HG02763 (cell line): ENCODE results near the gene MAP2K2.

ENCODE experiments used
- ATAC-seq: cut with Tn5 transposase; IDR thresholded peaks from one replicate; pipeline ENCODE4 v1.9.1; 2021; ENCODE audit warnings: mild to moderate bottlenecking, moderate library complexity; ENCODE audit not compliant: unreplicated experiment

MAP2K2 gene

DNA sequence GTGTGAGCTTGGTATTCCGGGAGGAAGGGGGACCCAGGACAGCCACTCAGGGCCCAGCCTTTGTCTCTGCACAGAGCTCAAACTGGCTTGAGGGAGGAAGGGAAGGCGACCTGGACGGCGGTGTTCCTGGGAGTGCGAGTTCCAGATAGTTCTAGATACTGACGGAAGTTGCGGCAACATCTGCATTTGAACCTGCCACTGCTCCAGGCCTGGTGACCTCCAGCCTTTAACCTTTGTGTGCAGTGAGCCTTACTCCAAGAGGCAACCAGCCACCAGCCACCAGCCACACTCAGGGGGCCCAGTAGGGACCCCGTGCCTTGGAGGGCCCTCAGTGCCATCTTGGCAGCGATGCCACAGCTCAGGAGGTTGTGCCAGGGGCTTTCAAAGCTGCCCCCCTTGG, 41.8 kb downstream of the MAP2K2 start:
- ATAC-seq, result no peak

DNA sequence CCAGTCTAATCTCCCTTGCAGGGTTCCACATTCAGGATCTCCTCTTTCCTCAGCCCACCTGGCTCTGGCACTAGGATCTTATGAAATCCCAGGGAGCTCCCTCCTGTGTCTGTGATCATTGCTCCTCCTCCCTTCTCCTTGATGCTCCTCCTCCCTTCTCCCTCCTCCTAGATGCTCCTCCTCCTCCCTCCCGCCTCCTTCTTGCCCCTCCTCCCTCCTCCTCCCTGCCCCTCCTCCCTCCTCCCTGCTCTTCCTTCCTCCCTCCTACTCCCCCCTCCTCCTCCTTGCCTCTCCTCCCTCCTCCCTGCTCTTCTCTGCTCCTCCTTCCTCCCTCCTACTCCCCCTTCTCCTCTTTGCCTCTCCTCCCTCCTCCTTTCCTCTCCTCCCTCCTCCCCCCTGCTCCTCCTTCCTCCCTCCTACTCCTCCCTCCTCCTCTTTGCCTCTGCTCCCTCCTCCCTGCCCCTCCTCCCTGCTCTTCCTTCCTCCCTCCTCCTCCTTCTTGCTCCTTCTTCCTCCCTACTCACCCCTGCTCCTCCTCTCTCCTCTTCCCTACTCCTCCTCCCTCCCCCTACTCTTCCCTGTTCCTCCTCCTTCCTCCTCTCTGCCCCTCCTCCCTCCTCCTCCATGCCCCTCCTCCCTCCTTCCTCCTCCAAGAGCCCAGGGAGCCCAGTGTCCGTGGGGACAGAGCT, 42.3 kb downstream of the MAP2K2 start:
- no peak for ATAC-seq

DNA sequence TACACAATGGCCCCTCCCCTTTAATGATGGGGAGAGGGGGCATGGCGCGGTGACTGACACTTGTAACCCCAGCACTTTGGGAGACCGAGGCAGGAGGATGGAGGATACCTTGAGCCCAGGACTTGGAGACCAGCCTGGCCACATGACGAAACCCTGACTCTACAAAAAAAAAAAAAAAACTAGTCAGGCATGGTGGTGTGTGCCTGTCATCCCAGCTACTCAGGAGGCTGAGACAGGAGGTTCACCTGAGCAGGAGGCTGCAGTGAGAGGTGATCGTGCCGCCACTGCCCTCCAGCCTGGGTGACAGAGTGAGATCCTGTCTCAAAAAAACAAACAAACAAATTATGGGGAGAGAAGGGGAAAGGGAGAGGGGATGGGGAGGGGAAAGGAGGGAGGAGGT, 43.4 kb downstream of the MAP2K2 start:
- ATAC-seq, result no peak

DNA sequence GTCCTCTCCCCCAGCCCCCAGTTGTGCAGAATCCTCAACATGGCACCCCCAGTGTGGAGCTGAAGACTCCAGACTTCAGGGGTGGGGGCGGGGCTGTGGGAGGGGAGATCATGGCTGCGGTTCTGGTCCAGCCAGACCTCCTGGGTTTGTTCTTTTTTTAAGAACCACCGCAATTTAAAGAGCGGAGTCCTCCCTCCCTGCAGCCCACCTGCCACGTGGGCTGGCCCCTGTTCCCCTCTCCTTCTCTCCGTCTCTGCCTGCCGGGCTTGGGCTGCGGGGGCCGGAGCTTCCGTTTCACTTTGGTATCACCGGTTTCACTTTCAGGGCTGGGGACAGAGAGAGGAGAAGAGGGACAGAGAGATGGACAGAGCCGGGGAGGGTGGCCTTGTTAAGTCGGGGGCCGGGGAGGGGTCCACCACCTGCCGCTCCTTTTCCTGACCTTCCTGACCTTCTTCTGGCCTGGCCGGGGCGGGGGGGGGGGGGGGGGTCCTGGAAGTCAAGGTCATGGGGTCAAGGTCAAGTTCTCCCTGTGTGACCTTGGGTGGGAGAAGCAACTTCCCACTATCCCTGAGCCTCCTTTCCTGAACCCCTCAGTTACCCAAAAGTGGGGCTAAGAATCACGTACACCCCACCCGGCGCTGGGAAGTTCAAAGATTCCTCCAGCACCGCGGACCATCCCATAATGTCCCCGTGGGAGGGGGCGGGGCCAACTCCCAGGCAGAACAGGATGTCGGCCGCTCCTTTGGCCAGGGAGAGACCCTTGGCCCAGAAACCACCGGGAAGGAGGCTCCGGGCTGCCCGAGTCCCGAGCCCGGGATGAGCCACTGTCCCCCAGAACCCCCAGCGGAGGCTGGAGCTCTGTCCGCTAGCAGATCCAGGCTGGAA, 45.9 kb downstream of the MAP2K2 start:
- ATAC-seq, result no peak

DNA sequence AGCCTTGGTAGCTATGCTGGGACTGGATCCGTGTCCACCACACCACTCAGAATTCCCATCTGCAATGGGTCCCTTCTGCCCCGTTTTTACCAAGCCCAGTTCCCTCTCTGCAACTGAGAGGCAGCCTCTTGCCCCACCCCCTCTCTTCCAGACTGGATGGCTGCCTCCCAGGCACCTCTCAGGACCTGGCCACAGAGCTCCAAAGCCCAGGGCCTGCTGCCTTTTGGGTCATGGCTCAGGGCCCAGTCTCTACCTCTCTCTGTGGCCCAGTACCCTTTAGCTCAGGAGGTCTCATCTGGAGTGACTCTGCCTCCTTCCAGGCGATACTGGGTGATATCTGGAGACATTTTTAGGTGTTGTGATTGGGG, 46.9 kb downstream of the MAP2K2 start:
- no peak for ATAC-seq

DNA sequence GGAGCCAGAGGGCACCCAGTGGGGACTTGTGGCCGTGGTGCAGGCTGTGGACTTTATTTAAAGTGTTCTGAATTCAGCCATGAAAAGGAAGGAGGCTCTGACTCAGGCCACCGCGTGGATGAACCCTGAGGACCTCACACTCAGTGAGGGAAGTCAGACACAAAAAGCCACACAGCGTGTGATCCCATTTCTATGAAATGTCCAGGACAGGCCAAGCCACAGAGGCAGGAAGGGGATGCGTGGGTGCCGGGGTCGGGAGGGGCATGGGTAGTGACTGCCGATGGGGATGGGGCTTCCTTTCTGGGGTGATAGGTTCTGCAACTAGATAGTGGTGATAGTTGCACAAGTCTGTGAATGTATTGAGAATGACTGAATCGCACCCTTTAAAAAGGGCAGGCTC, 48.5 kb downstream of the MAP2K2 start:
- ATAC-seq, result no peak

DNA sequence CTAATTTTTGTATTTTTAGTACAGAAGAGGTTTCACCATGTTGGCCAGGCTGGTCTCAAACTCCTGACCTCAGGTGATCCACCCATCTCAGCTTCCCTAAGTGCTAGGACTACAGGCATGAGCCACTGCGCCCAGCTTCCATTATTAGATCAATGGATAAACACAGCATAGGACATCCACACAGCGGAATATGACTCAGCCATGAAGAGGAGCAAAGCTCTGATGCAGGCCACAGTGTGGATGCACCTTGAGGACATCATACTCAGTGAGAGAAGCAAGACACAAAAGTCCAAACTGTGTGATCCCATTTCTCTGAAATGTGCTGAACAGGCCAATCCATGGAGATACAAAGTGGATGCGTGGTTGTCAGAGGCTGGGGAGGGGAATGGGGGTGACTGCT, 52.3 kb downstream of the MAP2K2 start:
- ATAC-seq, result no peak

DNA sequence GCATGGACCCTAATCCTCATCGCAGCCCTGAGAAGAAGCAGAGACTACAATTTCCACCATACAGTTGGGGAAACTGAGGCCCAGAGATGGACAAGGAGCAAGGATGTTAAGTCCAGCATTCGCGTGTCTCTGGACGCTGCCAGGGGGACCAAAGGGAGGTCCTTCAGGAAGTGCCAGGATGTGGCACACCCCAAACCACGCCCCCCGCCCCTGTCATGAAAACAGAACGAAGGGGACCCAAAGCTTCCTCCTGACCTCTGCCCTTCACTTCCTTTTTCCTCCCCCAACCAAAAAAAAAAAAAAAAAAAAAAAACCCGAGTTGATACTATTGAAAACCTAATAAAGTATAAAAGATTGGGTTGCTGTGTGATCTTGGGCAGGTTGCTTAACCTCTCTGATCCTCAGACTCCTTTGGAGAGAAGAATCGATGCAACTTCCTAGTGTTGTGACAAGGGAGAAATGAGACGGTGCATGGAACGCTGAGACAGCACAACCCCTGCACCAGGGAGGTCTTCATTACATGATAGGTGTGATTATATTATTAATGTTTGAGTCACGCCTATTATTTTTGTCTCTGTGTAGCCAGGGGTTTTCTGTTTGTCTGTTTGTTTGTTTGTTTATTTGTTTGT, 54.5 kb downstream of the MAP2K2 start:
- ATAC-seq, result no peak

DNA sequence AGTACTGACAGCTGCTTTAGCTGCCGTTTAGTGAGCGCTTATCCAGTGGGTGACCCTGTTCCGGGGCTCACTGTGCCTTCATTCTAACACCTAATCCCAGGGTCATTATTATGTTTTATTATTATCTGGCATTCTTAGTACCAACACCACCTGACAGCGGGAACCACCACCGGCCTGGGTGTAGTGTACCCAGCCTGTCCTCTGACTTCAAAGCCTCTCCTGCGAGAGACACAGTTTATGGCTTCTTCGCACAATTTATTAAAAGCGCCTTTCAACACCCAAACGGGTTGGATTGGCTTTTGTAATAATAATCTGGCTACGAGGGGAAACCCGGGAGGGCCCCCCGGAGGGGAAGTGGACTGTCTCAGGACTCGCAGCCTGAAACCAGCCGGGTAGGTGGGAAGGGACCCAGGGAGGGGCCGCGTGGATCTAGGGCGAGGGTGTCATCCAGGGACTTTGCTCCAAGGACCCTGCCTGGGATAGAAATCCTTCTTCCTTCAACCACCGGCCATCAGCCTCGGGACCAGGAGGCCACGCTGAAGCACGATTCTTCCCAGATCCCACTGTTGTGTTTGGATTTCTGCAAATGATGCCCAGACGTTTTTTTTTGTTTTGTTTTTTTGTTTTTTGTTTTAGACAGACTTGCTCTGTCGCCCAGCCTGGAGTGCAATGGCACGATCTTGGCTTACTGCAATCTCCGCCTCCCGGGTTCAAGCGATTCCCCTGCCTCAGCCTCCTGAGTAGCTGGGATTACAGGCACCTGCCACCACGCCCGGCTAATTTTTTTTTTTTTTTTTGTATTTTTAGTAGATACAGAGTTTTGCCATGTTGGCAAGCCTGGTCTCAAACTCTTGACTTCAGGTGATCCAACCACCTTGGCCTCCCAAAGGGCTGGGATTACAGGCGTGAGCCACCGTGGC, 55.6 kb downstream of the MAP2K2 start:
- no peak for ATAC-seq

DNA sequence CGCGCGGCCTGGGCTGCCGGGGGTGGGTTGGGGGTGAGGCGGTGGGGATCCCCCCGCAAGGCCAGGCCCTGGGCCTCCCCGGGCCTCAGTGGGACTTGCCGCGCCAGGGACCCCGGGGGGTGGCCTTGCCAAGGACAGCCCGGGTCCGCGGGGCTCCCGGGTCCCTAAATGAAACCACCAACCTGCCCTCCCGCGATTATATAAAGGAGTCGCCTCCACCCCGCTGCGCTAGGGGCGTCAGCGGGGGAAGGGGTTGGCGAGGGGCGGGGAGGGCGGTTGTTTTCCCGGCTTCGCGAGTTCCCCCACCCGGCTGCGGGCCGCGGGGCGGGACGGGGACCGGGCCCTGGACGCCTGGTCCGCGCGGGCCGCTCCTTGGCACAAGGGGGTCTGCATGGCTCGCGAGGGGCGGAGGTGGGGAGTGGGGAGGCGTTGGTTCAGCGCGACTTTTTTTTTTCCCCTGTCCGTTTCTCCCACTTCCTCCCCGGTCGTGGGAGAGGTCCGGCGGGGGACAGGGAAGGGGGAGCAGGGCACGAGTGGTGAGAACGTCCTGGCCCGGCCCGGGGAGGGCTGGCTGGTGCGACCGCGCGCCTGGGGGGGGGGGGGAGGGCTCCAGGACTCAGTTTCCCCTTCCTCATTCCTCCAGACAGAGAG, 56.4 kb downstream of the MAP2K2 start:
- ATAC-seq, result no peak

DNA sequence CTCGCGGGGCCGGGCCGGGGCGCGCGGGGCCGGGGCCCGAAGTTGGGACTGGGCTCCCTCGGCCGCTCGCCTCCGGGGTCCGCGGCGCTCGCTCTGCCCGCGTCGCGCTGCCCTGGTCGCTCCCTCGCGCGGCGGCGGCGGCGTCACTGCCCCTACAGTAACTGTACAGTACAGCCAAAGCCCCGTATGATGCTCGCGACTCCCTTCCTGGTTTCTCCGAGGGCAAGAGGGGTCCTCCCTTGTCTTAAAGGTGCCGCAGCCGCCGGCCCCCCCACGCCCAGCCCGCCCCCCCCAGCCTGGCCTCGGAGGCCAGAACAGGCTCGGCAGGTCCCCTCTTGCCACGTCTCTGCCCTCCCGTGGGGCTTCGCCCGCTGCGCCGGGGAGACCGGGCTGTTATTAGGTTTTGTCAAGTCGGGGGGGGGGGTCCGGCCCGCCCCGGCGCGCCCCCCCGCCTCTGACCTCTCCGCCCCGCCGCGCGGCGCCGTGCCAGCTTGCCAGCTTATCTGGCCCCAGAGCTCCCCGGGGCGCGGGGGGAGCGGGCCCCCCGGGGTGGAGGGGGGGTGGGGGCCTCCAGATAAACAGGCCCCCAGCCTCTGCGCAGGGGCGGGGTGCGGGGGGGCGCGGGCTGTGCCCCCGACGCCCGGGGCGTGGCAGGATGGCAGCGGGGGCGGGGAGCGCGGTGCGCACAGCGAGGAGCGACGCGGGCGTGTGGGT, 57.1 kb downstream of the MAP2K2 start, which contains the start of gene ZBTB7A:
TSS of gene ZBTB7A (minus strand) at position 218 of the 714 bp plus-strand sequence. CDS start 11,667 bp downstream, outside the sequence.
- no peak for ATAC-seq

DNA sequence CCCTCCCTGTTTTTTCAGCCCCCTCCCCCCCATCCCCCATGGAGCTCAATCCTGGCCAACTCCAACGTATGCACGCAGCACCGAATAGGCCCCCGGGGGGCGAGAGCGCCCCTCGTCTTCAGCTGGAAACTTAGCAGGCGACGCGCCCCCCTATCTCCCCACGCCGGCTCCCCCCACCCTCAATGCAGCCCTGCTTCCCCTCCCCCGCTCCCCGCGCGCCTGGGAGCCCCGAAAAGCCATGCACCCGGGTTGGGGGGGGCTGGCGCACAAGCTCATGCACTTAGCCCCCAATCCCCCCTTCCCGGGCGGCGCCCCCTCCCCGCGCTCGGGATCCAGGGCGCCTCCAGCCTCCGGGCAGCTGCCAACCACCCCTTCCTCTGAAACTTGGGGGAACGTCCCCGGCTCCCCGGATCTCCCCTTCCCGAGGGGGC, 57.7 kb downstream of the MAP2K2 start:
- ATAC-seq, result no peak

DNA sequence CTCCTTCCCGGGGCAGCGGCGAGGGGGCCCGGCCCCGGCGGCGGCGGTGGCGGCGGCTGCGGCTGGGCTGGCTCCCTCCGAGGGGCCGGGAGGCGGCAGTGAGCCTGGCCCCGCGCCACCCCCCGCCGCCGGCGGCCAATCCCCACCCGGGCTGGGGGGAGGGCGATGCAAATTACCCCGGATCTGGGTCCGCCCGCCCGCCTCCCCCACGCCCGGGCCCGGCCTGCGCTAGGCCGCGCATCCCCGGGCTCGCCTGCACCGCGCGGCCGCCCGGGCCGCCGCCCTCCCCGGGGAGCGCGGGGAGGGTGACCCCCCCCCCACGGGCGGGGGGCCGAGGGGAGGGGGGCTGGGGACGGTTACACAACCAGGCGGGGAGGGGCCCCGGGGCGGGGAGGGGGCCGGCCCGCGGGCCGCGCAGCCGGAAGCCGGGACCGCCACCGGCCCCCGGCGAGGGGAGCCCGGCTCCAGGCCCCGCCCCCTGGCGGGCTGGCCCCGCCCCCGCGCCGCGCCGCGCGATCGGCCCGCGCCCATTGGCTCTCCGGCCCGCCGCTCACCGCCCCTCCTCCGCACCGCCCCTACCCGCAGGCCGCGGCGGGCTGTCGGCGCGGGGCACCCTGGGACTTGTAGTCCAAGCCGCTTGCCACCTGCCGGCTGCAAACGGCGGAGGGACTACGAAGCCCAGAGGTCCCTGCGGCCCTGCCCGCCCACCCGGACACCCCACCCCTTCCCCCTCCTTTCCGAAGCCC, 58.3 kb downstream of the MAP2K2 start:
- peak; percentile 81 for ATAC-seq

DNA sequence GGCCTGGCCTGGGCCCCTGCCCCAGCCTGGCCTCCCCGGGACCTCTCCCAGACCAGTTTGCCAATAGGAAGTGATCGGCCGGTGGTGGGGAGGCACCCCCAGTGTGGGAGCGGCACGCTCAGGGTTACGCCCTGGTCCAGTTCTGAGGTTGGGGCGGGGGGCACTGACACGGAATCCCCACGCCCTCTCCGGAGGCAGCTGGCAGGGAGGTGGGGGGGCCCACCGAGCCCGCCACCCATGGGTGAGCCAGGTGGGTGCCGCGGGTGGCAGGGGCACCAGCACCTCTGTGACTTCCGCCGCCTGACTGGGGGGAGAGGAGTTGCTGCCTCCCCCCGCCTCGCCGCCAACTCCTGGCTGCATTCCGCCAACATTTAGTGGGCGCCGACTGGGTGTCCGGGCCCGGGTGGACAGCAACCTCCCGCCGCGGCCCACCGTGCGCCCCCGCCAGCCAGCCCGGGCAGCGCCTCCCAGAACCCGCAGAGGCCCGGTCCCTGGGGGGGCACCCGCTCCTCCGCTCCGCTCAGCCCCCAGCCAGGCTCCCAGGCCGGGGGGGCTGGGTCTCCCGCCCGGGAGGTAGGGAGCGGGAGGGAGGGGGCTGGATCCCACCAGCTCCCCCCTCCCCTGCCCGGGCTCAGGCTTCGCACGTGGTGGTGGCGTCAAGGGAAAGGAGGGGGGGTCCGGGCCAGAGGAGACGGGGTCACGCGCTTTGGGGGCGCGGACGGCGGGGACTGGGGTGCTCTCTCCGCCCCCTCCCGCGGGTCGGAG, 59.2 kb downstream of the MAP2K2 start:
- peak; percentile 2 for ATAC-seq

DNA sequence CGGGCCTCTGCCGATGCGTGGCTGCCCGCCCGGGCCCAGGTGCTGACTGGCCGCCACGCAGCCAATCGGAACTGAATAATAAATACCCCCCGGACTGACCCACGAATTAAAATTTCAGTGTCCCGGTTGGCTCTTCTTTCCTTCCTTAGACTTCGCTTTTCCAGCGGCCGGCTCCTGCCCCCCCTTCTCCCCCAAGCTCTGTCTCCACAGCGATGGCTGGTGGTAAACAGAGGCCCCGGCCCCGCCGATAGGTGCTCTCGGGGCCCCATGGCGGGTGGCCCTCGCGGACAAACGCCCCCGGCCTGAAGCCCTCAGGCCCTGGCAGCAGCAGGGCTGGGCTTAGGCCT, 59.8 kb downstream of the MAP2K2 start:
- ATAC-seq, result no peak

DNA sequence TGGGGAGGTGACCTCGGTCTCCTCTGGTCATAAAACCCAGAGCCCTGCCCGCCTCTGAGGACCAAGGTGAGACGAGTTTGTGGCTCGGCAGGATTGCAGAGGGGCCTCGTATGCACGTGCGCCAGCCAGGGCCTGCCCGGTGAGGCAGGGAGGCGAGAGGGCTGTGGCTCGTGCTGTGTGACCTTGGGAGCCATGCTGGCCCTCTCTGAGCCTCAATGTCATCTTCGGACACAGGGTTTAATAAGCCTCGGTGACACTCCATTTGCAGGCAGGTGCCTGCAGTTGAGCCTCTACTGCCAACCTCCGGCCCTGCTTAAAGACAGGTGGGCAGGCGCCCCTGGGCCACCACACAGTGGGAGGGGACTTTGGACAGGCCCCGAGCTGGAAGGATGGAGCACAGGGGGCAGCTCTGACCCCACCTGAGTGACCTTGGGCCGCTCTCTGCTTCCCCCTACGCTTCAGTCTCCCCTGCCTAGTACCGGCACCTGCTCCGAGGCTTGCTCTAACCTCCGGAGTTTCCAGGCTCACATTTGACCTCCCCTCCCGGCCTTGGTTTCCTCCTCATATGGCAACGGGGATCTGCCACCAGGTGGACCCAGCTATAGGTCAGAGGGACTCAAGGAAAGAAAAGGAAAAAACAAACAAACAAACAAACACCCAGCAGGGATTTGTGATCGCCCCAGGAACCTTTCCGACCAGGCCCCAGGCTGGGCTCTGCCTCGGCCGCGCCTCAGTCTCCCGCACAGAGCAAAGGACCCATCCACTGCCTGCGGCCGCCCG, 60.4 kb downstream of the MAP2K2 start:
- no peak for ATAC-seq
